Caco-2 (cell line): ENCODE measurements around the gene HYAL1. TPM values are rescaled to one million over a fixed set of nuclear protein-coding genes. Genes with fewer than 3 reads are reported as not detected.

ENCODE experiments used
- BruUV-seq: library from RNA; stranded (reverse); fragments of 400-500 nt; replicated peaks from 2 replicates; lab custom pipeline; 2021; lab: Mats Ljungman, UMichigan
- CTCF ChIA-PET: fragments of 300-600 bp; sonication (Branson Sonifier 250); formaldehyde crosslinking; loops from one replicate; lab custom pipeline; 2022; ENCODE audit warnings: antibody characterized with exemption; lab: Charles Lee
- POLR2A ChIA-PET: fragments of 300-600 bp; sonication (Branson Sonifier 250); formaldehyde crosslinking; loops from one replicate; lab custom pipeline; 2022; ENCODE audit warnings: antibody characterized with exemption; lab: Charles Lee
- DNase-seq, 2 experiments: peaks; one replicate each; pipeline versions ENCODE4 v3.0.0 to v3.0.0-alpha.2; 2020 to 2022
- H3K27me3 ChIP-seq: replicated peaks from 2 replicates; pipeline ENCODE4 v1.6.0; 2011; ENCODE audit warnings: low read length; ENCODE audit not compliant: control insufficient read depth, insufficient read depth
- H3K36me3 ChIP-seq: 2 replicates; pipeline ENCODE4 v1.5.1; 2011; ENCODE audit warnings: low read length; ENCODE audit not compliant: control insufficient read depth, insufficient read depth
- H3K4me1 ChIP-seq: fragments of 250-450 bp; sonication (Bioruptor Pico); 2 replicates; pipeline ENCODE4 v1.5.1; 2020; ENCODE audit warnings: mild to moderate bottlenecking
- H3K4me3 ChIP-seq: 2 replicates; pipeline ENCODE4 v1.5.1; 2011; ENCODE audit warnings: low read depth, mild to moderate bottlenecking, control low read depth, low read length
- H3K9me3 ChIP-seq: fragments of 250-450 bp; sonication (Bioruptor Pico); 2 replicates; pipeline ENCODE4 v1.5.1; 2020; ENCODE audit warnings: mild to moderate bottlenecking, moderate library complexity
- H3K27ac Mint-ChIP-seq: one replicate; pipeline ENCODE4 v1.8.0; 2022; ENCODE audit warnings: mixed read lengths; ENCODE audit not compliant: unreplicated experiment
- H3K27me3 Mint-ChIP-seq: one replicate; pipeline ENCODE4 v1.8.0; 2022; ENCODE audit warnings: mixed read lengths; ENCODE audit not compliant: insufficient read depth, unreplicated experiment
- H3K36me3 Mint-ChIP-seq: one replicate; pipeline ENCODE4 v1.8.0; 2022; ENCODE audit warnings: mild to moderate bottlenecking, mixed read lengths; ENCODE audit not compliant: insufficient read depth, unreplicated experiment
- H3K4me1 Mint-ChIP-seq: one replicate; pipeline ENCODE4 v1.8.0; 2022; ENCODE audit warnings: low read depth, mixed read lengths; ENCODE audit not compliant: unreplicated experiment
- H3K4me3 Mint-ChIP-seq: one replicate; pipeline ENCODE4 v1.8.0; 2022; ENCODE audit warnings: mild to moderate bottlenecking, moderate library complexity, mixed read lengths; ENCODE audit not compliant: unreplicated experiment
- H3K9me3 Mint-ChIP-seq: one replicate; pipeline ENCODE4 v1.8.0; 2022; ENCODE audit warnings: mixed read lengths; ENCODE audit not compliant: unreplicated experiment
- intact Hi-C: fragments of 100-400 bp; cut with micrococcal nuclease; formaldehyde crosslinking; loops from one replicate; pipeline ENCODE4 v1.10.0; 2022; ENCODE audit not compliant: unreplicated experiment
- total RNA-seq: library from RNA; stranded (reverse); gene quantifications from 2 replicates; pipeline ENCODE4 v1.2.3, GENCODE V29; 2022
- TF ChIP-seq, protein P1 (sequence below), 2 experiments: fragments of 200-600 bp in 1 of 2; IDR thresholded peaks; 1 replicate in 1 of 2; 2 replicates in 1 of 2; pipeline versions ENCODE4 v1.5.1 to v1.8.0; 2011 to 2022; ENCODE audit warnings: antibody characterized with exemption in 1 of 2, control low read depth in 1 of 2, inconsistent platforms in 1 of 2, low read depth in 1 of 2, low read length in 1 of 2, mild to moderate bottlenecking in 1 of 2, moderate library complexity in 1 of 2; ENCODE audit not compliant: insufficient read depth in 1 of 2, severe bottlenecking in 1 of 2, unreplicated experiment in 1 of 2

HYAL1 gene
- total RNA-seq, 1 experiment from 2014 or later: 2.3 TPM

DNA sequence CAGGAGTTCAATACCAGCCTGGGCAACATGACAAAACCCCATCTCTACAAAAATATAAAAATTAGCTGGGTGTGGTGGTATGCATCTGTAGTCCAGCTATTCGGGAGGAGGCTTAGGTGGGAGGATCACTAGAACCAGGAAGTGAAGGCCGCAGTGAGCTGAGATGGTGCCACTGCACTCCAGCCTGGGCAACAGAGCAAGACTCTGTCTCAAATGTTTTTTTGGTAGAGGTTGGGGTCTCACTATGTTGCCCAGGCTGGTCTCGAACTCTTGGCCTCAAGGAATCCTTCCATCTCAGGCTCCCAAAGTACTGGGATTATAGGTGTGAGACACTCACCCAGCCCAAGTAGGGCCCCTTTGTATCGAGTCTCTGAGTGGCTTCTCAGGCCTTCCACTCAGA, 9.3 kb downstream of the HYAL1 start:
- Histone ChIP-seq H3K9me3 (no peaks in the 10 kb centered on the region), H3K27me3 (no peaks in the 10 kb centered on the region), H3K4me1 (peaks cover 10% of the 10 kb centered on the region), H3K4me3 (no peak overlapping the region), H3K36me3 (peaks cover 5% of the 10 kb centered on the region; the same call in 1 of the 2 replicates)
- Mint-ChIP-seq H3K27ac (no peak overlapping the region), H3K4me1 (peaks cover 22% of the 10 kb centered on the region), H3K4me3 (no peak overlapping the region), H3K27me3 (no peaks in the 10 kb centered on the region), H3K36me3 (peaks cover 29% of the 10 kb centered on the region), H3K9me3 (no peaks in the 10 kb centered on the region)
- intact Hi-C loops: no loop called here
- no TSS peak for BruUV-seq
- ChIA-PET POLR2A (no interaction called here), CTCF (no interaction called here)
- DNase-seq: no peak
- TF ChIP-seq, protein P1, sequence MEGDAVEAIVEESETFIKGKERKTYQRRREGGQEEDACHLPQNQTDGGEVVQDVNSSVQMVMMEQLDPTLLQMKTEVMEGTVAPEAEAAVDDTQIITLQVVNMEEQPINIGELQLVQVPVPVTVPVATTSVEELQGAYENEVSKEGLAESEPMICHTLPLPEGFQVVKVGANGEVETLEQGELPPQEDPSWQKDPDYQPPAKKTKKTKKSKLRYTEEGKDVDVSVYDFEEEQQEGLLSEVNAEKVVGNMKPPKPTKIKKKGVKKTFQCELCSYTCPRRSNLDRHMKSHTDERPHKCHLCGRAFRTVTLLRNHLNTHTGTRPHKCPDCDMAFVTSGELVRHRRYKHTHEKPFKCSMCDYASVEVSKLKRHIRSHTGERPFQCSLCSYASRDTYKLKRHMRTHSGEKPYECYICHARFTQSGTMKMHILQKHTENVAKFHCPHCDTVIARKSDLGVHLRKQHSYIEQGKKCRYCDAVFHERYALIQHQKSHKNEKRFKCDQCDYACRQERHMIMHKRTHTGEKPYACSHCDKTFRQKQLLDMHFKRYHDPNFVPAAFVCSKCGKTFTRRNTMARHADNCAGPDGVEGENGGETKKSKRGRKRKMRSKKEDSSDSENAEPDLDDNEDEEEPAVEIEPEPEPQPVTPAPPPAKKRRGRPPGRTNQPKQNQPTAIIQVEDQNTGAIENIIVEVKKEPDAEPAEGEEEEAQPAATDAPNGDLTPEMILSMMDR (IDR thresholded peaks at IDR 0.05; ENCODE audit: insufficient read depth in 1 of 2, low read depth in 1 of 2, low read length in 1 of 2, severe bottlenecking in 1 of 2, unreplicated experiment in 1 of 2): no peak

DNA sequence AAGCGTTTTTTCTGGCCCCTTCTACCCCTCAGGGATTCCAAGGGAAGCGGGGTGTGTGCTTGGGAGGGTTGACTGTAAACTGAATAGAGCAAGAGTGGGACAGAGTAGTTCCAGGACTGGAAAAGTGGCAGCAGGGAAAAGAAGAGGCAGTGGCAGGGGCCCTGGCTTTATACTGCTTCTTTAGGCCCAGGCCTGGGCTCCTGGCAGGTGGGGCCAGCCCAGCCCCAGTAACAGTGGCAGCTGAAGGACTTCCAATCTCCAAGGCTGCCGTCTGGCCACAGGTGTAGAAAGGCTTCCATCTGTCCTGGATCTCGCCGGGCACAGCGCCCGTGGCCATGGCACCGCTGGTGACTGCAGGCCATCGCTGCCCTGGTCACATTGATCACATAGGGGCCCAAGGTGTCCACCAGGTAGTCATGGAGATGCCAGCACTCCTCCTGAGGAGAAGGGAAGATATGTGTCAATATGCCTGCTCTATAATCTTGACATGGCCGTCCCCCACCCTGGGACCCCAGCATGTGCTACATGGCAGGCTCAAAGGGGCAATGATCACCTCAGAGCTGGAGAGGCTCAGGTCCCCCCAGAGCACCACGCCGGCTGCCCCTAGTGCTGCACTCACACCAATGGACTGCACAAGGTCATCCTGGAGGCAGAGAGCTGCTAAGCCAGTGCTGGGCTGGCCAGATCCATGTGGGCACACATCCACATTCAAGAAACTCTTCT, 10.1 kb downstream of the HYAL1 start:
- peaks cover 33% of the 10 kb centered on the region for H3K36me3 Mint-ChIP-seq
- DNase-seq: no peak
- intact Hi-C loops: no loop called here
- Histone ChIP-seq H3K9me3 (no peaks in the 10 kb centered on the region), H3K36me3 (peaks cover 7% of the 10 kb centered on the region), H3K27me3 (no peaks in the 10 kb centered on the region), H3K4me3 (no peak overlapping the region), H3K4me1 (peaks cover 10% of the 10 kb centered on the region)
- H3K4me1 Mint-ChIP-seq: peaks cover 20% of the 10 kb centered on the region
- peak overlapping the region; percentile 98 for H3K27ac Mint-ChIP-seq
- TF ChIP-seq, protein P1 (IDR thresholded peaks at IDR 0.05; ENCODE audit: insufficient read depth in 1 of 2, low read depth in 1 of 2, low read length in 1 of 2, severe bottlenecking in 1 of 2, unreplicated experiment in 1 of 2): no peak
- ChIA-PET CTCF (no interaction called here), POLR2A (interaction anchor here (0.9 to 1.8 kb wide), 2 partner anchors 44 to 57 kb away, joined by 3 to 11 read pairs; partner anchors contain the start of genes CYB561D2 and NPRL2)
- H3K4me3 Mint-ChIP-seq: peak overlapping the region; percentile 85
- no peaks in the 10 kb centered on the region for H3K9me3 Mint-ChIP-seq
- no peaks in the 10 kb centered on the region for H3K27me3 Mint-ChIP-seq
- BruUV-seq: no TSS peak

DNA sequence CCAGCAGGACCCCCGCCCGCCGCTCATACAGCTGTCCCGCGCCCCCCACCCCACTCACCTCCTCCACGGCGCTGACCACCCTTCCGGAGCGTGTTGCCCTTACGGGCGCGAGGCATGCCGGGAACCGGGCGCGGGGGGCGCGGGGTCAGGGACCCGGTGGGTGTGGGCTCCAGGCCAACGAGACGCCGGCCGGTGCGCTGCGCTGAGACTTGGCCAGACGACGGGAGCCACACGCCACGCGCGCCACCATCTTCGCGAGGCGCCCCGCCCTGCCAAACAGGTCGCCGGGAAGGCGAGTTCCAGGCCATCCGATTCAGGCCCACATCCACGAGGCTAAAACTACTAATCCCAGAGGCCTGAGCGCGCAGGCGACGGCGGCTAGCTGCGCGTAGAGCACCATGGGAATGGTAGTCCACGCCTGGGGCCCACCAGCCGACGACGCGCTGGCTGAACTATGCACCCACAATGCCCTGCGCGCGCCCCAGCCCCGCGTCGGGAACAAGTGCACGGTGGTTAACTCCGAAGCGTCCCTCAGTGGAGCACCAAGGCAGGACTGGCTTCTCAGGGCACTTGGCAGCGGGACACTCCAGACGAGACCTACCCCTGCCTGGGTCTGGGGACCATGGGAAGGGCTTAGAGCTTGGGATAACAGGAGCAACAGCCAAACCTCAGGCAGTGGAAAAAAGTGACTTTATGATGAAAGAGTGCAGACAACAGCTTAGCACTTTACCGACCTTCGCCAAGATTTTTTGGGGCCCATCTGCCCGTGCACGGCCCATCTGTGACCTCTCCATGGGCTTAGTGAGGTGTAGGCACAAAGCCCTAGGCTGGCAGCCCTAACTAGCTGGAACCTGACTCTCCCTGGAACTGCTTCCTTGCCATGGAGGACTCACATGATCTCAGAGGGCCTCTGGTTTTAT, 11.0 kb downstream of the HYAL1 start, which contains the start of gene IFRD2:
IFRD2 (minus strand) TSS at position 271 of the 920 bp plus-strand sequence; CDS start at position 116, 155 bp downstream.
- peaks cover 16% of the 10 kb centered on the region for H3K4me1 Mint-ChIP-seq
- intact Hi-C loops: no loop called here

More for the DNA sequence above, 11.0 kb downstream of the HYAL1 start, which contains the start of gene IFRD2:
- peak; percentile 96 to 98 for DNase-seq
- ChIA-PET CTCF (interaction anchor here (0.7 to 1.5 kb wide), 5 partner anchors 13 to 57 kb away, joined by 3 to 5 read pairs (median 4); partner anchors contain the start of gene GNAI2), POLR2A (interaction anchor here (0.5 to 1.8 kb wide), 9 partner anchors 9 to 1218 kb away, joined by 3 to 11 read pairs (median 3); partner anchors contain the start of genes CYB561D2, NPRL2 and TUSC2)
- H3K9me3 ChIP-seq: no peaks in the 10 kb centered on the region
- Mint-ChIP-seq H3K27ac (peak within 1 kb of the TSS; percentile 98), H3K9me3 (no peaks in the 10 kb centered on the region), H3K4me3 (peak within 1 kb of the TSS; percentile 85), H3K27me3 (no peaks in the 10 kb centered on the region), H3K36me3 (peaks cover 34% of the 10 kb centered on the region)
- TF ChIP-seq, protein P1 (IDR thresholded peaks at IDR 0.05; ENCODE audit: insufficient read depth in 1 of 2, low read depth in 1 of 2, low read length in 1 of 2, severe bottlenecking in 1 of 2, unreplicated experiment in 1 of 2): no peak
- peak within 1 kb of the TSS; percentile 78 for H3K4me3 ChIP-seq
- H3K27me3 ChIP-seq: no peaks in the 10 kb centered on the region
- BruUV-seq: TSS peak; percentile 84
- peaks cover 7% of the 10 kb centered on the region for H3K4me1 ChIP-seq
- peaks cover 7% of the 10 kb centered on the region for H3K36me3 ChIP-seq
